Activated effector memory CD4-positive, alpha-beta T cell treated with anti-CD3 and anti-CD28 coated beads, Interleukin-2, amount 50 U/mL, for 16 hours (primary cell): ENCODE data around the gene LMF1.
"Not testable (repeated sequence)": the region's sequence is repeated elsewhere in the genome, so short reads cannot be mapped to it uniquely, and the experiment has no call there.

Experiments
- DNase-seq: peaks from one replicate; pipeline ENCODE4 v3.0.0-alpha.2; 2020

The LMF1 gene

GRCh38 chr16:822174-822908 lies 148.4 kb downstream of the LMF1 start:
- no peak for DNase-seq

- DNase-seq, result no peak
These were observed 149.0 kb downstream of the LMF1 start for GRCh38 chr16:821751-822150.

DNA sequence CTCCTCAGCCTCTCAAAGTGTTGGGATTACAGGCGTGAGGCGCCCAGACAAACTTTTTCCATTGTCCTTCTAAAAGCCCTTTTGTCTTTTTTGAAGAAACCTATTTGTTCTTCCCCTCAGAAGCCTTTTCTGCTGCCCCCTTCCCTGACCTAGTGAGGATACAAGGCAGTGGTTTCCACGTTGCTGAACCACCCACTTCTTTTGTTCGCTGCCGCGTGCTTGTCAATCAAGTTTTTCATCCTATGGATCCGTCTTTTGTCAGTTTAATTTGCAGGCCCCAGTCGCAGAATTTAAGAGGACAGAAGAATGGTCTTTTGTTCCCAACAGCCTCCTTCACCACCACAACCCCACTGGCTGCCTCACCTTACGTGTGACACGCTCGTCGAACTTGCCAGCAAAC lies 150.0 kb downstream of the LMF1 start:
- DNase-seq, result no peak

GRCh38 chr16:820044-820408 lies 150.8 kb downstream of the LMF1 start:
- DNase-seq, result not testable (repeated sequence)

- peak; percentile 78 for DNase-seq
These were observed 151.3 kb downstream of the LMF1 start for GRCh38 chr16:819336-820043.

DNA sequence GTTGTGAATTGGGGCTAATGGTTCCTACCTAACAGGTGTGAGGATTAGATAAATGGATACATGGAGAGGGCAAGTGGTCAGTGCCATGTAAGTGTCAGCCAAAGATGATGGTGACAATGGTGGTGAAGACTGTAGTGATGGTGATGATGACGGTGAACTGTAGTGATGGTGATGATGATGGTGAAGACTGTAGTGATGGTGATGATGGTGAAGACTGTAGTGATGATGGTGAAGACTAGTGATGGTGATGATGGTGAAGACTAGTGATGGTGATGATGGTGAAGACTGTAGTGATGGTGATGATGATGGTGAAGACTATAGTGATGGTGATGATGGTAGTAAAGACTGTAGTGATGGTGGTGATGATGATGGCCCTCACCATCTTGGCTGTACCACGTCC lies 152.2 kb downstream of the LMF1 start:
- DNase-seq, result no peak

- DNase-seq, result no peak
These were observed 152.7 kb downstream of the LMF1 start for GRCh38 chr16:818132-818531.

- no peak for DNase-seq
These were observed 153.5 kb downstream of the LMF1 start for GRCh38 chr16:817001-817906.

DNA sequence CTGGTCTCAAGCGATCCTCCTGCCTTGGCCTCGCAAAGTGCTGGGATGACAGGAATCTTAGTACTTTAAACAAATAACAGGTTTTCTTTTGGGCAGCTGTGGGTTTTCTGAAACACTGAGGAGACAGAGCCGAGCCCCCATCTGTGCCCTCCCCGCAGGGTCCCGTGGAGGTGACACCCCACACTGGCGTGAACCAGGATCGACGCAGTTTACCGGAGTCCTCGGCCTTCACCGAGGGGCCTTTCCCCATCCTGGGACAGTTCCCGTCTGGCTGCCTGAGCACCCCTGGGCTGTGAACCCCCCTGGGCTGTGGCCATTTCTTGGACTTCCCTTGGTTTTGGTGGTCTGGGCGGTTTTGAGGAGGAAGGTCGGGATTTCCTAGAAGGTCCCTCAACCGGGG lies 154.9 kb downstream of the LMF1 start:
- no peak for DNase-seq

DNA sequence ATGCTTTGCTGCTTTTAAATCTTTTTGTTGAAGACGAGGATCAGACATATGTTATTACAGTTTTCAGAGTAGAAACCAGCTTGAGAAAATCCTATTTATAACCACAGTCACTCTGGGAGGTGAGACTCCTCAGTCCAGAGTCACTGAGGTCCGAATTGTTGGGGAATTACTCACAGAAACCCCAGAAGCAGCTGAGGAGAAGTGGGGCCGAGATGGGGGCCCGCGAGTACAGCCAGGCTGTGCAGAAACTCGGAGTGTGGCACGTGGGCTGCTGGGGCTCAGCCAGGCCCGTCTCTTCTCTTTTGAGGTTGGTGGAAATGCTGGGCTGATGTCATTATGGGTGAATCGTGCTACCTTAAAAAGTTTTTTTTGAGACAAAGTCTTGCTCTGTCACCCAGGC lies 155.8 kb downstream of the LMF1 start:
- DNase-seq, result no peak

- DNase-seq, result no peak
These were observed 156.8 kb downstream of the LMF1 start for GRCh38 chr16:813916-814412.

DNA sequence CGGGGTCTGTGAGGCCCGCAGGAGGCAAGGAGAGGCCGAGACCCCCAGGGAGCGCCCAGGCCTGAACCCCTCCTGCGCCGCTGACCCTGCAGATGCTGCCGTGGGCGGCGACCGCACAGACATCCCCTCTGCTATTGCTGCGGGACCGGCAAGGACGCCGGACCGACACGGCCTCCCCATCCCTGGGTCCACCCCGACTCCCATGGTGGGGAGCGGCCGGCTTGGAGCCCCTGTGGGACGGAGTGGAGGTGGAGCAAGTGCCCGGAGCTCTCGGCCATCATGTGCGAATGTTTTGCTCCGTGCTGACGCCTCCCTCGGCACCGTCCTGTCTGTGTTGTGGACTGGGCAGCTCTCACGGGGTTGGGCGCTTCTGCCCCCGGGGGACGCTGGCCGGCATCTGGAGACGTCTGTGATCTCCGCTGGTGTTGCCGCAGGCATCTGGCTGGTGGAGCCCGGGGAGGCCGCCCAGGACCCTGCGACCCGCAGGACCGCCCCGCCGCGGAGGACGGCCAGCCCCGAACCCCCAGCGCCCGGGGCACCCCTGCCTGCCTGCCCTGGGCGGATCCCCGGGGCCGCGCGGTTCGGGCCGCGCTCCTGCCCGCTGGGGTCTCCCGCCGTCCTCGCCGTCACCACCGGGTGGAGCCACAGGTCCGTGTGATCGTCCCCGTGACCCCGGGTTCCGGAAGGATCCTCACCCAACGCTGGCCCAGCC lies 157.4 kb downstream of the LMF1 start:
- DNase-seq, result peak; percentile 81

- no peak for DNase-seq
These were observed 162.7 kb downstream of the LMF1 start for GRCh38 chr16:808085-808386.

DNA sequence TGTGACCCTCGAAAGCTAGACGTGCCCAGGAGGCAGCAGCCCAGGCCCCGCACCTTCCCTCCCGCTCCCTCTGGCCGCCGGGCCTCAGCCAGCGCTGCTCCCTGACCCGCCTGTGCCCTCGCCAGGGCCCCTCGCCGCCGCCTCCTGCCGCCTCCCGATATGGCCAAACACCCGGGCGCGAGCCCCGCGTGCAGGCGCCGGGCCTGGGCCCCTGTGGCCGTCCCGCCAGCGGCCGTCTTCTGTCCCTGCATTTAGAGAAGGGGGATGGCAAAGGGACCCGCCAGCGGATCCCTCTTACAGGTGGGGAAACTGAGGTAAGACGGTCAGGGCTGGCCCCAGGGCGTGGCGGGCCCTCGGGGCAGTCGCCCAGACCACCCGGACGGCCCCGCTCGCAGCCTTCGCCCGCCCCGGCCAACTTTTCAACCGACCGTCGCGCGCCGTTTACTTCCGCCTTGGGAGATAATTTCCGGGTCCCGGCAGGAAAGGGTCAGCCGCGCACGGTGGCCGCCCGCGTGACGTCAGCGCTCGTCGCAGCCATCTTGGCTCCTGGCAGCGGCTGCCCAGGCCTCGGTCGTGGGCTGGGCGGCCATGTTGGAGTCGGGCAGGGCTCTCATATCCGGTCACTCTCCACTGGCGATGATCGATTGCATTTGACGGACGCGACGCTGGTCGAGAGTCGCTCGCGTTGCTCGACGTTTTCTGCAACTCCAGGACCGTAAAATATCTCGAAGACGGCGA lies 163.3 kb downstream of the LMF1 start:
- peak; percentile 93 for DNase-seq

- no peak for DNase-seq
These were observed 165.3 kb downstream of the LMF1 start for GRCh38 chr16:805474-805873.

DNA sequence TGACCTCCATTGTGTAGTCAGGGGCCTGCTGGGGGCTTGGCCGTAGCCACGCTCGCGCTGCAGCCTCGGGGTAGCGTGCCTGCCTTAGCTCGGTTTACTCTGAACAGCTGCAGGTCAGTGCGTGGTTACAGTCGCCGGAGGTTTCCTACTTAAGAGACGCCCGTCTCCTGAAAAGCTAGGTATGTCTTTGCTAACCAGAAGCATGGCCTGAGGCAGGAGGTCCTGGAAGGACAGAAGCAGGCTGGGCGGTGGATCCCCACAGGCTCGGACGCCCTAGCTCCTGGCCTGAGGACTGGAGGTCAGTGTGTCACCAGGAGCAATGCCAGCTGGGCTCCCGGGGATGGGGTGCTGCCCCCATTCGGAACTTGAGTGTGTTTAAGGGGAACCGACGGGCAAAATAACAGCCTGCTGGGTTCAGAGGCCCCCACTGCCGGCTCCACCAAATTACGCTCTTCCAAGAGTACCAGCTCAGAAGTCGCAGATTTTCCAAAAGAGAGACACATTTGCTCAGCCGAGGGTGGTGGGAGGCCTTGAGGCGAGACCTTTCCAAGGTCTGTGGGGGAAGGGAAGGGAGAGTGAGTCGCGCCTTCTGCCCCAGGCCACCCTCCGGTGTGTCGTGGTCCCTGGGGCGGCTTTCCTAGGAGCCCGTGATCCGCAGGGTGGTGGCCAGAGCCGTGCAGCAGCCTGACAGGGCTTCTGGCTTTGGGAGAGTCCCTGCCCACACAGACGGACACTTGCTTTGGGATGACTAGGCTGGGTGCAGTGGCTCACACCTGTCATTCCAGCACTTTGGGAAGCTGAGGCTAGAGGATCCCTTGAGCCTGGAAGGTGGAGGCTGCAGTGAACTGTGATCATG lies 166.4 kb downstream of the LMF1 start:
- DNase-seq, result no peak

GRCh38 chr16:803754-804080 lies 167.1 kb downstream of the LMF1 start:
- no peak for DNase-seq
